K562 (cell line): Measurements from ENCODE around the gene C1QTNF6. TPM values are rescaled to one million over a fixed set of nuclear protein-coding genes. Genes with fewer than 3 reads are reported as not detected.

Experiments
- ATAC-seq: fragments of 200-7000 bp; cut with Tn5 transposase; 3 replicates; pipeline ENCODE4 v1.9.1; 2020; ENCODE audit warnings: moderate library complexity
- BruUV-seq: library from RNA; stranded (reverse); fragments of 400-500 nt; replicated peaks from 2 replicates; lab custom pipeline; 2021; lab: Mats Ljungman, UMichigan
- CTCF ChIA-PET: fragments of 300-600 bp; formaldehyde crosslinking; extraction: SDS; loops from one replicate; lab custom pipeline; 2021; ENCODE audit warnings: low intra/inter-chr PET ratio; lab: Yijun Ruan, JAX
- POLR2A ChIA-PET: fragments of 300-600, 350-650 bp; sonication (Branson Sonifier 250); formaldehyde crosslinking; extraction: SDS; loops from one replicate; lab custom pipeline; 2021; ENCODE audit warnings: antibody characterized with exemption, inconsistent platforms; lab: Yijun Ruan, JAX
- DNase-seq, 4 experiments: peaks; one replicate each; pipeline versions ENCODE4 v3.0.0 to v3.0.0-alpha.2; 2011 to 2018; ENCODE audit warnings: low spot score in 3 of 4, mixed read lengths in 3 of 4; ENCODE audit errors: extremely low read depth in 1 of 4
- FAIRE-seq: peaks from 2 replicates; lab custom pipeline; 2011; peaks lifted over from hg19 to GRCh38; lab: Jason Lieb, UNC
- H2AFZ ChIP-seq: 2 replicates; pipeline ENCODE4 v1.6.0; 2011; ENCODE audit warnings: low read depth, low read length, control low read depth, inconsistent platforms
- H3K27ac ChIP-seq: fragments of 200-600 bp; 3 replicates; pipeline ENCODE4 v1.8.0; 2011; ENCODE audit warnings: low read depth, mild to moderate bottlenecking, control low read depth, inconsistent platforms, low read length, moderate library complexity, mixed read lengths; ENCODE audit errors: extremely low read depth
- H3K27me3 ChIP-seq, 2 experiments: fragments of 300-600 bp in 1 of 2; 2 replicates in 1 of 2; 3 replicates in 1 of 2; pipeline versions ENCODE4 v1.6.0 to v1.8.0; 2011; ENCODE audit warnings: inconsistent platforms in 2 of 2, low read length in 2 of 2, mild to moderate bottlenecking in 1 of 2, mixed read lengths in 1 of 2, moderate library complexity in 1 of 2; ENCODE audit not compliant: control insufficient read depth in 2 of 2, insufficient read depth in 2 of 2
- H3K36me3 ChIP-seq: fragments of 300-600 bp; 3 replicates; pipeline ENCODE4 v1.8.0; 2011; ENCODE audit warnings: mild to moderate bottlenecking, low read length, inconsistent platforms; ENCODE audit not compliant: control insufficient read depth, insufficient read depth
- H3K4me1 ChIP-seq, 2 experiments: fragments of 200-600 bp in 1 of 2; replicated peaks in 1 of 2; 2 replicates in 1 of 2; 3 replicates in 1 of 2; pipeline versions ENCODE4 v1.5.1 to v1.8.0; 2011; ENCODE audit warnings: inconsistent platforms in 2 of 2, low read length in 2 of 2, mild to moderate bottlenecking in 1 of 2, mixed read lengths in 1 of 2, moderate library complexity in 1 of 2; ENCODE audit not compliant: control insufficient read depth in 2 of 2, insufficient read depth in 2 of 2
- H3K4me2 ChIP-seq: 2 replicates; pipeline ENCODE4 v1.6.1; 2011; ENCODE audit warnings: low read length, control low read depth, inconsistent platforms, mixed read lengths; ENCODE audit not compliant: insufficient read depth
- H3K4me3 ChIP-seq: fragments of 200-600 bp; sonication (generic), shearing (Covaris generic); 2 replicates; pipeline ENCODE4 v1.5.1; 2016; ENCODE audit warnings: control low read depth, inconsistent platforms
- H3K79me2 ChIP-seq: fragments of 200-600 bp; 3 replicates; pipeline ENCODE4 v1.8.0; 2011; ENCODE audit warnings: low read length, inconsistent platforms; ENCODE audit not compliant: control insufficient read depth, insufficient read depth
- H3K9ac ChIP-seq, 2 experiments: 2 replicates each; pipeline versions ENCODE4 v1.6.0 to v1.6.1; 2011; ENCODE audit warnings: low read depth in 2 of 2, low read length in 2 of 2, control low read depth in 1 of 2, inconsistent platforms in 1 of 2, mild to moderate bottlenecking in 1 of 2, mixed read lengths in 1 of 2; ENCODE audit not compliant: insufficient read depth in 1 of 2
- H3K9me1 ChIP-seq: one replicate; pipeline ENCODE4 v1.6.0; 2011; ENCODE audit warnings: inconsistent platforms, mild to moderate bottlenecking, low read length, moderate library complexity; ENCODE audit not compliant: control insufficient read depth, insufficient read depth
- H3K9me3 ChIP-seq: replicated peaks from 2 replicates; pipeline ENCODE4 v1.5.1; 2011; ENCODE audit warnings: low read depth, low read length, inconsistent platforms; ENCODE audit not compliant: control insufficient read depth, insufficient read depth
- H4K20me1 ChIP-seq: replicated peaks from 2 replicates; pipeline ENCODE4 v1.6.1; 2011; ENCODE audit warnings: low read length, inconsistent platforms, mixed read lengths; ENCODE audit not compliant: control insufficient read depth, insufficient read depth
- ATF2 ChIP-seq: sonication (generic); formaldehyde crosslinking; IDR thresholded peaks from 2 replicates; pipeline ENCODE4 v1.8.1; 2022; ENCODE audit warnings: missing genetic modification reagents
- SPI1 ChIP-seq: IDR thresholded peaks from 2 replicates; pipeline ENCODE4 v1.6.1; 2011; ENCODE audit warnings: low read depth, low read length, control low read depth, borderline replicate concordance
- TCF7 ChIP-seq: sonication (generic); IDR thresholded peaks from 2 replicates; pipeline ENCODE4 v1.6.1; 2016; ENCODE audit warnings: antibody characterized with exemption, borderline replicate concordance
- YBX1 ChIP-seq: fragments of 450-650 bp; IDR thresholded peaks from 2 replicates; pipeline ENCODE4 v1.7.1; 2016; ENCODE audit warnings: mild to moderate bottlenecking
- WGBS: fragments of 100-300 bp; shearing (Covaris generic); methylation state at CpG from one replicate; pipeline ENCODE4 v1.1.6; 2016; ENCODE audit warnings: low coverage, mixed read lengths; ENCODE audit not compliant: insufficient coverage; ENCODE audit errors: missing lambda C conversion rate; 5-methylcytosine and 5-hydroxymethylcytosine counted together
- in situ Hi-C: fragments of 300-500 bp; cut with MboI; formaldehyde crosslinking; loops from 4 replicates; pipeline ENCODE4 v1.15.0; 2018; ENCODE audit warnings: inconsistent platforms, mixed read lengths
- intact Hi-C: fragments of 100-400 bp; cut with micrococcal nuclease; formaldehyde crosslinking; loops from 2 replicates; pipeline ENCODE4 v1.14.2; 2022
- polyA plus RNA-seq, 8 experiments: library from polyadenylated mRNA; depleted of rRNA in 4 of 8; stranded (reverse) in 5 of 8; unstranded in 3 of 8; fragments of >200 nt; fragmentation: Nextera tagmentation in 2 of 8; fragmentation: Illumina TruSeq in 1 of 8; extraction: Ambion mirVana in 2 of 8; extraction: Trizol in 1 of 8; gene quantifications; 2 replicates each; pipeline versions ENCODE4 v1.2.1 to v1.2.3, GENCODE V29; 2011 to 2014; ENCODE audit warnings: inconsistent platforms in 1 of 8, missing spikeins in 1 of 8
- total RNA-seq, 7 experiments: library from RNA; depleted of rRNA in 6 of 7; stranded (reverse); fragments of >200 nt in 6 of 7; fragmentation: Illumina TruSeq in 2 of 7; extraction: Trizol in 2 of 7; gene quantifications; 2 replicates each; pipeline versions ENCODE4 v1.2.1 to v1.2.3, GENCODE V29; 2011 to 2021; ENCODE audit warnings: low replicate concordance in 1 of 7

Gene C1QTNF6
- total and polyA plus RNA-seq, 9 of the 15 experiments (the other 6 are each of a cell fraction or from before 2014, with no cell fraction given) = 0.18 to 0.92 (median 0.55) TPM

DNA sequence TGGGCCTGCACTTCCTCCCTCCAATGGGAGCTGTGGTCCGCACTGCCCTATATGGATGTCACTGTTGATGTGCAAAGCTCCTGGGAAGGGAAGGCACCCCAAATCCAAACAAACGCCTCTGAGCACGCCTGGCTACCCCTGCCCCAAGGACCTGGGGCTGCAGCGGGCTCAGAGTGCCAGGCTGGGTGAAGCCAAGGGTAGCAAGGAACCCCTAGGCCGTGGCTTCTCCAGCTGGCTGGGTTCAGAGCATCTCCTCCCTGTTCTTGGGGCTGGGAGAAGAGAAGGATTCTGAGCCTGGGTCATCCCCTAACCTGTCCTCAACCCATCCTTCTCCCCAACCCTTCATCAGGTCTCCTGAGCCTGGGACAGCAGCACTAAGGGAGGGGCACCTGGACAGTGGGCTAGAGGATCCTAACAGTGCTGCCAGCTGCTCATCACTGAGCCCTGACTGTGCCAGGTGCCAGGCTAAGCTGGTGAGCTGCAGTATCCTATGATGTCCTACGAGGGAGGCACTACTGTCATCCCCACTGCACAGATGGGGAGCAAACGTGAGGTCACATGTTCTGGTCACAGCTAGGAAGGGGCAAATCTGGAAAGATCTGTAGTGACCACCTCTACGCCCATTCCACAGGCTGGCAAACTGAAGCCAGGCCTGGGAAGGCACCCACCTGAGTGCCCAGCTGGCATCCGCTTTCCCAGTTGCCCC lies 21.2 kb upstream of the C1QTNF6 start:
- in situ Hi-C loops (no loop called here), intact Hi-C loops (no loop called here)
- peaks cover 0 to 27% of the 10 kb centered on the region in 2 experiments; a peak in 3 of 5 replicates for H3K4me1 ChIP-seq
- no peaks in the 10 kb centered on the region for H3K79me2 ChIP-seq
- no peak overlapping the region for H3K4me3 ChIP-seq
- ATAC-seq (no peak), FAIRE-seq (no peak), DNase-seq (no peak)
- H3K36me3 ChIP-seq = no peaks in the 10 kb centered on the region
- no peak overlapping the region for H3K27ac ChIP-seq
- no peak overlapping the region for H3K4me2 ChIP-seq
- POLR2A ChIA-PET = interaction anchor here (1.0 to 1.4 kb wide), 2 partner anchors 10 to 33 kb away, joined by 3 to 4 read pairs; no protein-coding TSS in a partner anchor
- CTCF ChIA-PET = no interaction called here
- 7% methylated on average over 9 of the region's 9 CpGs for WGBS
- BruUV-seq = no TSS peak
- H3K27me3 ChIP-seq = peaks cover 0 to 15% of the 10 kb centered on the region in 2 experiments; a peak in 2 of 5 replicates
- no peaks in the 10 kb centered on the region for H4K20me1 ChIP-seq
- no peak overlapping the region for H2AFZ ChIP-seq
- no peak overlapping the region for H3K9ac ChIP-seq
- TF ChIP-seq SPI1 (peak; percentile 17; the same call in 1 of the 2 replicates), TCF7 (no peak), ATF2 (CRISPR knock-in tag) (no peak), YBX1 (no peak)
- no peaks in the 10 kb centered on the region for H3K9me1 ChIP-seq
- no peaks in the 10 kb centered on the region for H3K9me3 ChIP-seq
